COLO829 (cell line): ENCODE results near the gene METRN.
"Not testable (repeated sequence)": the region's sequence is repeated elsewhere in the genome, so short reads cannot be mapped to it uniquely, and the experiment has no call there.

Experiments
- DNase-seq: peaks from one replicate; pipeline ENCODE4 v3.0.0; 2012; ENCODE audit warnings: low spot score

Gene METRN

DNA sequence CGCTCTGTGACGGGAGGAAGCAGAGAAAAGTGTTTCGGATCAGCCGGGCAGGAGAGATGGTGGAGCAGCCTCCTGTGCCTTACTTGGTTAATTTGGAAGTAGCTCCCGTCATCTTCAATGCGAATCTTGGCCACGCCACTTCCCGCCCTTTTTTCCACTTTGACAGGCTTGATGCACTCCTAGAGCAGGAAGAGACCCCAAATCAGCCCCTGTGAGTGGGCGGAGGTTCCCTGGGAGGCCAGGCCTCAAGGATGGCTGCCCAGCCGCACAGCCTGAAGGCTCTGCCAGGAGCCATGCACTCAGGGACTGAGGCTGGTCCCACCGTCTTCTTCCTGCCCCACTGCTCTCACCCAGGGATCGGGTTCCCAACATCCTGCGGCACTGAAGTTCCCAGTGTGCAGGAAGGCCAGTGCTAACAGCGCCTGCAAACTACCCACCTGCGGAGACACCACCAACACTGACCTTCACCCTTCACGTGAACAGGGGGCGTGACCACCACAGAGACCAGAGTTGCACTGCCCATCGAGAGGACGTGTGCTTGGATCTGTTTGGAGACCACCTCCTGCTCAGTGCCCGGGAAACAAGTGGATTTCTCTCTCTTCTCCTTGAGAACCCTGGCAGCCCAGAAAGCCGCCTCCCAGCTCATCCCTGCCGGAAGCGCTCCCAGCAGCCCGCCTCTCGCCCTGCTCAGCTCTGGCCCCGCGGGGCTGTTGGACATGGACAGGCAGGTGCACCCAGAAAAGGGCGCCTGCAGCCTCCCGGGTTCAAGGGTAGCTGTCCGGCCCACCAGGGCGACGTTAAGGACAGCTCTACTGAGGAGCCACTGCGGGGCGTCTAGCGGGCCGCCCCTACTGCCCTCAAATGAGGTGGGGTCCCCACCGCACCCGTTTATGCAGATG is 24.9 kb downstream of the METRN start:
- no peak for DNase-seq

DNA sequence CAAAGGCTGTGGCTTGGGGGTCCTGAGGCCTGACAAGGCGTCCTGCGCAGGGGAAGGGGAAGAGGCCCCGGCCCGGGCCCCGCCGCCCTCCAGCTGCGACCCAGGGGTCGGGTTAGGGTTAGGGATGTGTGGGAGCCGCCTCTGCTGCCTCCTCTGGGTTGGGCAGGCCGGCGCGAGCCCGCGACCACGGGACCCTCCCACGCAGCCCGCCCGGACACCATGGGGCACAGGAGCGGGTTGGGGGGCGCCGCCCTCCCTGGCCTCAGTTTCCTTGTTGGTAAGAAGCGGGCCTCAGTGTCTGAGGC is 25.5 kb downstream of the METRN start:
- DNase-seq = no peak

DNA sequence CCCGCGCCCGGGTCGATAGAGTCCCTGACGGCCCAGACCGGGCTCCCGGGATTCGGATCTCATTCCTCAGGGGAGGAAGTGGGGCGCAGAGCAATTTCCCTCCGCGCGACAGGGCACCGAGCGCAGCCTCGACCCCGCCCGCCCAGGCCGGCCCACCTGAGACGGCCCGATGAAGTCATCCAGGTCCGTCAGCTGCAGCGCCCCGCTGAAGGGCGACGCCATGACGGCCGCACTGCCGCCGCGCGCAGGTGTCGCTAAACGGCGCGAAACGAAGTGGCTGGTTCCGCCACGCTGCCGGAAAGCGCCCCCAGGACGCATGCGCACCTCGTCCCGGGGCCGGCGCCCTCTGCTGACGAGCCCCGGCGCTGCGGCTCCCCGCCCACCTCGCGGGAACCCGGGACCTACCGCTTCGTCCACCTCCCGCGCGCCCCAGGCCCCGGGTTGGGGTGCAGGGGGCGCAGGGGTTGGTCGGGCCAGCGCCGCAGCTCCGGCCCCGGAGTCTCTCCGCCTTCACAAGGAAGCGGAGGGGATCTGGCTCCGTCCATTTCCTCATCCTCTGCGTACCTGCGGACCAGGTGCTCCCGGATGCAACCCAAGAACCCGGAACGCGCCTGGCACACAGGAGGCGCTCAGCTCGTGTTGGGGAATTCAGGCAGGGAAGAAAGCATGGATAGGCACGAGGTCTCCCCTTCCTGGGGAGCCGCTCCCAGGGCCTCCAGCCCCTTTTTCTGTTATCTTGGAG is 26.0 kb downstream of the METRN start, which contains the start of gene CIAO3:
CIAO3 (minus strand) TSS at position 234 of the 742 bp plus-strand sequence; CDS start at position 222, 12 bp downstream.
- peak; percentile 90 for DNase-seq

DNA sequence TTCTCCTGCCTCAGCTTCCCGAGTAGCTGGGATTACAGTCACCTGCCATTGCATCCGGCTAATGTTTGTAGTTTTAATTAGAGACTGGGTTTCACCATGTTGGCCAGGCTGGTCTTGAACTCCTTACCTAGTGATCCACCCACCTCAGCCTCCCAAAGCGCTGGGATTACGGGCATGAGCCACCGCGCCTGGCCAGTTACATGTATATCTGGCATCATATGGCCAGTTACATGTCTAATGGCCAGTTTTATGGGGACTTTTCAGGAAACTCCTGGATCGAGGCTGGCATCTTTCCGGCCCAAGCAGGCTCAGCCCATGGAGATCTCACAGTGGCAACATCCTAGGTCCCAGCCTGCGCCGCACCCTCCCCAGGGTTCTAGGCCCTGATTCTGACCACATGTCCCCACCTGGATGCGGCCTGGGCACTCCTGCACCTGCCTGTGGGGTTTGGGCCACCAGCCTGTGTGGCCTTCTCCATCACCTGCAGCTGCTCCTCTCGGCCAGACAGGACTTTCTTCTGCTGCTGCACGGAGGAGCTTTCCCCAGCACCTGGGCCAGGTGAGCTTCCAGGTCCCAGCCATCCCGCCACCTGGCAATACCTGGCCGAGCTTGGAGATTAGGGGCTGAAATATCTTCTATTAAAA is 27.2 kb downstream of the METRN start:
- DNase-seq = no peak

DNA sequence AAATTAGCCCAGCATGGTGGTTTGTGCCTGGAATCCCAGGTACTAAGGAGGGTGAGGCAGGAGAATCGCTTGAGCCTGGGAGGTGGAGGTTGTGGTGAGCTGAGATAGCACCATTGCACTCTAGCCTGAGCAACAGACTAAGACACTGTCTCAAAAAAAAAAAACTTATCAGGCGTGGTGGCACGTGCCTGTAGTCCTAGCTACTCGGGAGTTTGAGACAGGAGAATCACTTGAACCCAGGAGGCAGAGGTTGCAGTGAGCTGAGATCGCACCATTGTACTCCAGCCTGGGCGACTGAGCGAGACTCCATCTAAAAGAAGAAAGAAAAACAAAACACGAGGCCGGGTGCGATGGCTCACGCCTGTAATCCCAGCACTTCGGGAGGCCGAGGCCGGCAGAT is 28.0 kb downstream of the METRN start:
- DNase-seq = not testable (repeated sequence)

DNA sequence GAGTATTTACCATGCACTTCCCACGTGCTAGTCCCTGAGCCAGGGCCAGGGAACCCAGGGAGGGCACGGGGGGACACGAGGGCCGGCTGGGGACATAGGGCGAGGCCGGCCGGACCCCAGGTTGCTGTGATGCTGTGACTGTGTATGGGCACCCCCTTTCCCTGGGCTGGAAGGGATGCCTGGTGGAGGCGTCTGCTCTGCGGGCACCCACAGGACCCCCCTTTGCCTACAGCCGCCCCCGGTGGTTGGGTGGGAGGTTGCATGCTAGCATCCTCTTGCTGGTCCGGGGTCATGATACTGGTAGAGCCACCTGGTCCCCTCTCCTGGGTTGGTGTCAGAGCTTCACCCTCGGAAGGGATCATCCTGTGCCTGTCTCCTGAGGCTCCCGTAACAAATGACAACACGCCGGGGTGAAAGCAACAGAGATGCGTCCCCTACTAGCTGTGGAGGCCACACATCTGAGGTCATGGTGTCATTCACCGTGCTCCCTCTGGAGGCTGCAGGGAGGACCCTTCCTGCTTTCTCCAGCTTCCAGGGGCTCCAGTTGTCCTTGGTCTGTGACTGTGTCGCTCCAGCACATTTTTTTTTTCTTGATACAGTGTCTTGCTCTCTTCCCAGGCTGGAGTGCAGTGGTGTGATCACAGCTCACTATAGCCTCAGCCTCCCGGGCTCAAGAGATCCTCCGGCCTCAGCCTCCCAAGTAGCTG is 29.0 kb downstream of the METRN start:
- DNase-seq = no peak

DNA sequence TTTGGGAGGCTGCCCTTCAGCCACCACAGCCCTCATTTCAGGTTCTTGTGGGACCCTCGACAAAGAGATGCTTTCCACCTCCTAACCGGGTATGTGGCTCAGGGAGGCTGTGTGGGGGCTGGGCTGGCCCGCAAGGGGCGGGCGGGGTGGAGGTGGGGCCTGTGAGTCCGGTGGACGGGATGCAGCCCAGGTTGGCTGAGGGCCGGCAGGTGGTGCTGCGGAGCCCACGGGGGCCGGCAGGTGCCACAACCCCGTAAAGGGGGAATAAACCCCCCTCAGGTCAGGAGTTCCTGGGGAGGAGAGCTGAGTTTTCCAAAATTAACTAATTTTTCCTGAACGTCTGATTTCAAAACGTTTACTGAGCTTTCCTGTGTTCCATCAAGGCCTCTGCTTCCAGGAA is 30.8 kb downstream of the METRN start:
- no peak for DNase-seq

DNA sequence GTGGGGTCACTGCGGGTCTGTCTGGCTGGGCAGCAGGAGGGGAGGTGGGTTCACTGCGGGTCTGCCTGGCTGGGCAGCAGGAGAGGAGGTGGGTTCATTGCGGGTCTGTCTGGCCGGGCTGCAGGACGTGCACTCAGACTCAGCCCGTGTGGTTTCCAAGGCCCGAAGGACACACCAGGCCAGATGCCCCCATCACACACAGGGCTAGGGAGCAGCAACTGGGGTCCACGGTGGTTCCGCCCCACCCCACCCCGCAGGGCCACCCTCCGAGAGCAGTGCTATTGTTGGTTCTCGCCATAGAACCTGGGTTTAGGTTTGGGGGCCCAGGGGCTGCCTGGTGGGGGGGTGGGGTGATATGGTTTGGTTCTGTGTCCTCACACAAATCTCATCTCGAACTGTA is 31.7 kb downstream of the METRN start:
- DNase-seq = no peak

DNA sequence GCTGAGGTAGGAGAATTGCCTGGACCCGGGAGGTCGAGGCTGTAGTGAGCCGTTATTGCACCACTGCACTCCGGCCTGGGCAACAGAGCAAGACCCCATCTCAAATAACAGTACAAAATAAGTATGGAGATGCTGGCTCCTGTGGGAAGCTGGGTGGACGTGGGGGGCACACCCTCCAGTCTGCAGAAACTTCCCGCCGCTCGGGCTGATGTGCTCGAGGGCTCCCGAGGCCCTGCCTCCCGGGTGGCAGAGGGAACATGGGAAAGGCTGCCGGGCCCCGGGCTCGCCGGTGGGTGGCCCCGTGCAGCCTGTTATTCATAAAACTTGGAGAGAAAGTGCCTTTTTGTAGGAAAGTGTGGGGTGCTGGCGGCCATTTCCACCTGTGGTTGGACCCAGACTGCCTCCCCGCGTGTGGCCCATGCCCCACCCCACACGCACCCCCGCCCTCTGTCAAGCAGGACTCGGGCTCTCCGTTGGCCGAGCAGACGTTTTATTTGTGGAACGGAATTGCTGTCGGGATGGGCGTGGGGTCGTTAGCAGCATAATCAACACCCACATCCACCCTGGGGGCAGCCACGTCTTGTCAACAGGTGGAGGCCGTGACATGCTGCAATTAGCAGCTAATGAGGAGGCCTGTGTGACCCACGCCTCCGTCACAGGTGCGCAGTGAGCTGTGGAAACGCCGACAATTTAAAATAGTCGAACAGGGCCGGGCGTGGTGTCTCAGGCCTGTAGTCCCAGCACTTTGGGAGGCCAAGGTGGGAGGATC is 33.2 kb downstream of the METRN start:
- no peak for DNase-seq

DNA sequence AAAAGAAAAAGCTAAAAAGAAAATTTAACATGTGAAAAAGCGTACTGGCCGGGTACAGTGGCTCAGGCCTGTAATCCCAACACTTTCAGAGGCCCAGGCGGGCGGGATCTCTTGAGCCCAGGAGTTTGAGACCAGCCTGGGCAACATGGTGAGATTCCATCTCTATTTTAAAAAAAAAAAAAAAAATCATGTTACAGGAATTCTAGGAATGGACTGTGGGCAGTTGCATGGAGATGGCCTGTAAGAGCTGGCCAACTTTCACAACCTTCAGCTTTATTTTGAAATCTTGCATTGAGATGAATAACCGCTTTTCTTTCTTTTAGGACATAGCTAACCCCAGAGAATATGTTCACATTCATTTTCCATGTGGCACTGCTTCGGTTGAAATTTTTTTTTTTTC is 34.1 kb downstream of the METRN start:
- no peak for DNase-seq

DNA sequence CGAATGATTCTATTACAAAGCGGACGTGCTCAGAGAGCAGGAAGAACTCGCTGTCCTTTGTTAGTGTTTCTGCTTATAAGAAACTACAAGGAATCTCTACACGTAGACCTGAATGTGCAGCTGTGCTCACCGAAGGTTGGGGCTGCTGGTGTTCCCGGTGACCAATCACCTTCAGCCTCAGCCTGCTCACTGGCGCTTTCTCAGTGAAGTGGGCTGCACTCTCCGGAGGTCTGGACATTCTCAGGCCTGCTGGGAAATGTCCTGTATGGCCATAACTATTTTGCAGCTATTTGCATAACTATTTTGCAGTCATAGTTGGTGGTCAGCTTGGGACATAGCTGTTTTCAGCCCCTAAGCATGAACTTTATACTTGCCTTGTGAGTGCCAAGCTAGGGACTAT is 35.6 kb downstream of the METRN start:
- DNase-seq = no peak

DNA sequence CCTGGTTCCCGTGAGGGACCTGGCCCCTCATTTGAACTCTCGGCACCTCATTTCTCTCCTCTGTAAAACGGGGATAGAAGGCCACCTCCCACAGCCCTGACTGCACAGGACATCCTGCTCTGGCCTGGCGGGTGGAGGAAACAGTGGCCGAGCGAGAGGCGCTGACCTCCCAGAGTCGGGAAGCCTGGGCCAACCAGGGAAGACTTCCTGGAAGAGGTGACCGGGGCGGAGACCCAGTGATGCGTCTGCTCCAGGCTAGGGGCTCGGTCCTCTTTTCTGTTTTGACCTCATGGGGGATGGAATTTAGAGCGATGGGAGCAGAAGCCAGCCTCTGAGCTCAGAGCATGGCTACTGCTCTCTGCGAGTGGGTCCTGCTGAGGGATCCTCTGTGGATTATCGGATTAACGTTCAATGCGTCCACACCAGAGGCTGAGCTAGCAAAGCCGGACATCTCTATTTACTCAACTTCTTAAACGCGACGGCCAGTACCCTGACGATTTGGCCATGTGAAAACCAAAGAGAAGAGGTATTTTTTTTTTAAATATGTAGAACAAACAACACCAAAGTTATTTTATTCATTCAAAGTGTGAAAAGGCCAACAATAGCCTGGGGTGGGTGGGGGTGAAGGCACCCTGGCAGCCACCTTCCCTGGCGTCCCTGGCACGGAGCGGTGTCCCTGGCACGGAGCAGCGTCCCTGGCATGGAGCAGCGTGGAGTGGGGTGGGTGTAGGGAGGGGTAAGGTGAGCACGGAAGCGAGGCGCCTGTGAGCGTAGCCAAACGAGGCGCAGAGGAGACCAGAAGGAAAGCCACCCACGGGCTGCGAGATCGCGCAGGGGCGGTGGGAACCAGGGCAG is 36.5 kb downstream of the METRN start:
- DNase-seq = no peak

DNA sequence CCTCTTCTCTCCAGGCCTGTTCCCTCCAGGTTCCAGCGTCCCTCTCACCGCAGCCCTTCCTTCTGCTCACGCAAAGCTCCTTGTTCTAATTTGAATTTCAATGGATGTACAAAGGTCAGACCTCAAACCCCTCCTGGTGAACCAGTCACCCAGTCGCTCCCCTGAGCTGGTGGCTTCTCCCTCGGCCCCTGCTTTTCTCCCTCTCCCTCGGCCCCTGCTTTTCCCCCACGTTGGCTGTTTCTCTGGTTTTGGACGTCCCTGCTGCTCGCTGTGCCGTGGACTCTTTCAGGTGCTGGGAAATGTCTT is 37.0 kb downstream of the METRN start:
- no peak for DNase-seq

DNA sequence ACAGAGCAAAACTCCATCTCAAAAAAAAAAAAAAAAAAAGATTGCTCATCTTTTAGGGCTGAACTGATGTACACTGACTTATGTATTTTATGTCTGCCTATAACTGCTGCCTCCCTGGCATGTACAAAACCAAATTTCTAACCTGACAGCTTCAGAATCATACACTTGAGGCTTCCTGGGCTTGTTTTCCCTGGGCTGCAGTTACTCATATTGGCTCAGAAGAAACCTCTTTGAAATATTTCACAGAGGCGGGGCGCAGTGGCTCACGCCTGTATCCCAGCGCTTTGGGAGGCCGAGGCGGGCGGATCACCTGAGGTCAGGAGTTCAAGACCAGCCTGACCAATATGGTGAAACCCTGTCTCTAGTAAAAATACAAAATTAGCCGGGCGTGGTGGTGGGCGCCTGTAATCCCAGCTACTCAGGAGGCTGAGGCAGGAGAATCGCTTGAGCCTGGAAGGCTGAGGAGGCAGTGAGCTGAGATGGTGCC is 39.2 kb downstream of the METRN start:
- not testable (repeated sequence) for DNase-seq

DNA sequence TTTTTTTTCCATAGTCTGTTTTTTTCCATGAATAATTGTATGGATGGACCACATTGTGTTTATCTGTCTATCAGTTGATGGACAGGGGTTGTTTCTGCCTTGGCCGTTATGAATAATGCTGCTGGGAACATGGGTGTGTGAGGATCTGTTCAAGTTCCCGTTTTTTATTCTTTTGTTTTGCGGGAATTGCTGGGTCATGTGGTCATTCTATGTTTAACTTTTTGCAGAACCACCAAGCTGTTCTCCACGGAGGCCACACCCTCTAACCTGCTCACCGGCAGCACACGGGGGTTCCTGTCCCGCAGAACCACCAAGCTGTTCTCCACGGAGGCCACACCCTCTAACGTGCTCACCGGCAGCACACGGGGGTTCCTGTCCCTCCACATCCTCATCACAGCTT is 39.7 kb downstream of the METRN start:
- no peak for DNase-seq

DNA sequence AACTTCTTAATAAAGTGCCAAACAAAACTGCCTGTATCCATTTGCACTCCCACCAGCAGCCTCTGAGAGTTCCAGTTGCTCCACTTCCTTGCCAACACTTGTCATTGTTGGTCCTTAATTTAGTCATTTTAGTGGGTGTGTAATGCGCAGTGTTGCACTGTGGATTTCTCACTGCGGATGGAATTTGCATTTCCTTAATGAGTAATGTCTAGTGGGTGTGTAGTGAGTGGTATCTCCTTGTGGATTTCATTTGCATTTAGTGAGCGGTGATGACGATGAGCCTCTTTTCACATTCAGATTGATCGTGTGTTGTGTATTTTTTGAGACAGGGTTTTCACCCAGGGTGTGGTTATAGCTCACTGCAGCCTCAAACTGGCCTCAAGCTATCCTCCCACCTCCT is 41.5 kb downstream of the METRN start:
- DNase-seq = no peak

DNA sequence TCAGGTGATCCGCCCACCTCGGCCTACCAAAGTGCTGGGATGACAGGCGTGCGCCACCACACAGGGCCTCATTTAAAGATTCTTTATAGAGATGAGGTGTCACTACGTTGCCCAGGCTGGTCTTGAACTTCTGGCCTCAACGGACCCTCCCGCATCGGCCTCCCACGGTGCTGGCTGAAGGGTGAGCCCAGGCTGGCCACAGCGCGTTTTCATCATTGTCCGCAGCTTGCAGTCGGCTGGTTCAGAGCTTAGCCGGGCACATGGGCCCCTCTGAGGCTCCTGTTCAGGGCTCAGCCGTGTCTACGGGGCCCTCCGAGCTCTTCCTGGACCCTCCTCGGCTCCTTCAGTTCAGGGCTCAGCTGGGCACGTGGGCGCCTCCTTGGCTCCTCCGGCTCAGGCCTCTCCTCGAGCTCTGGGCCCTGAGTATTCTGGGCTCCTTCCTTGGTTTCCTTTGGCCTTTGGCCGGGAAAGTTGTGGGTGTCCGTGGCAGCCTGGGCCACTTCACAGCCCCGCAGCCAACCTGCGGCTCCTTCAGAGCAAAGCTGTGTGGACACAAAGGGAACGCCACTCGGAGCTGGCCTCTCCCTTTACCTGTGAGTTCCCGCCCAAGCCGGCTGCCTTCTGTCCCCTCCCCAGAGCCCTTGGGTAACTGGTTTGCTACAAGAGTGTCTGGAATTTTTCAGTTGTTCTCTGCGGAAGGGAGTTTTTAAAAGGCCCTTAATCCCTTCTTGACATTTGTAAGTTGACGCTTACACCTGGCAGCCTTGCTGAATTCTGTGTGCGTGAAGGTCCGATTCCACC is 44.4 kb downstream of the METRN start:
- no peak for DNase-seq

DNA sequence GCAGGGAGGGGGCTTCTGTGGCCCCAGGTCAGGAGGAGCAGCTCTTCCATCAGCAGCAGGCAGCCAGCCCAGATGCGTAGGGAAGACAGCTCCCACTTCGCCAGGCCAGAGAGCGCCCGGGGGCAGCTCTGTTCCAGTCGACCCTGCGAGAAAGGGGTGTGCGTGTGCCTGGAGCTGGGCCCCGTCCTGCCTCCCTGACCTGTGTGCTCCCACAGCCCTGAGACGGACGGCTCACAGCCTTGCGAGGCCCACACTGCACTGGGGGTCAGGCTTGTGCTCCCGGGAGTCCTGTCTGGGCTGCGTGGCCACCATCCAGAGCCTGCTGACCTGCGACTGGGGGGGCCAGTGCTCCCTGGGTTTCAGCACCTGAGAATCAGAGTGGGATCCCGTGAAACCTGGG is 45.1 kb downstream of the METRN start:
- DNase-seq = no peak

DNA sequence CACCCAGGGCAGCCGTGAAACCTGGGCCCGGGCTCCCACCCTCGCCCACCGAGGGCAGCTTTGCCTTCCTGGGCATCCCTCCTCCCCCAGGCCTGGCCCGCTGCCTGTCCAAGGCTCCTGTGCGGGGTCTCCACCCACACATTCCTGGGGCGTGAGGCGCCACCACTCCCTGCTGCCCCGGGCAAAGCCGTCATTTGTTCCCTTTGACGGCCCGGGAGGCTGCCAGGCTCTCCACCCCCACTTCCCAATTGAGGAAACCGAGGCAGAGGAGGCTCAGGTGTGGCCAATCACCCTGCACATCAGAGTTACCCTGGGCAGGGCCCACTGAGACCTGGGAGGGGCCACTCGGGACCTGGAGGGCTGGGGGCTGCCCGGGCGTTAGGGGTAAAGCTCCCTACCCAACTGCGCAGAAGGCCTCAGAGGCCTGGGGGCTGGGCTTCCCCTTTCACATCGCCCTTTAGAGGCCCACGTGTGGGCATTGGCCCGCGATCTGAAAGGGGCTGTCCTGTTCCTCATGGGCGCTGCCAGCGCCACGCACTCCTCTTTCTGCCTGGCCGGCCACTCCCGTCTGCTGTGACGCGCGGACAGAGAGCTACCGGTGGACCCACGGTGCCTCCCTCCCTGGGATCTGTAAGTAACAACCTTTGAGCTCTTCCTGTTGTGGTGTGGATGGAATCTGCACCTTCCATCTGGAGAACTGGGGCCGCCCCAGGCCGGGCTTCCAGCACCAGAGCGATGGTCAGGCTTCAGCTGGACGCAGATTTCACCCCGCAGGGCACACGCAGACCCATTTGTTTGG is 45.8 kb downstream of the METRN start, which contains the start of gene MSLN:
MSLN (plus strand) TSS at position 190 of the 799 bp plus-strand sequence. CDS start 1,947 bp downstream, outside the sequence.
- no peak for DNase-seq
